AG04449 (cell line): ENCODE data around the gene PPP1R2B.
"Not testable (repeated sequence)": the region's sequence is repeated elsewhere in the genome, so short reads cannot be mapped to it uniquely, and the experiment has no call there.

ENCODE experiments used
- CTCF ChIA-PET: fragments of 350-600 bp; formaldehyde crosslinking; extraction: SDS; loops from one replicate; lab custom pipeline; 2021; ENCODE audit warnings: antibody characterized with exemption; lab: Yijun Ruan, JAX
- POLR2A ChIA-PET: fragments of 400-600, 350-600 bp; formaldehyde crosslinking; extraction: SDS; loops from one replicate; lab custom pipeline; 2020; ENCODE audit warnings: antibody characterized with exemption, inconsistent platforms; lab: Yijun Ruan, JAX
- DNase-seq: peaks from one replicate; pipeline ENCODE4 v3.0.0-alpha.2; 2010; ENCODE audit warnings: low read depth, low spot score
- H3K4me3 ChIP-seq: 2 replicates; pipeline ENCODE4 v1.5.1; 2011; ENCODE audit warnings: low read depth, mild to moderate bottlenecking, control low read depth, low read length
- TF ChIP-seq, protein P1 (sequence below): IDR thresholded peaks from one replicate; pipeline ENCODE4 v1.5.1; 2011; ENCODE audit warnings: mild to moderate bottlenecking, moderate library complexity, low read length, control low read depth, inconsistent platforms; ENCODE audit not compliant: insufficient read depth; ENCODE audit errors: missing control alignments

The PPP1R2B gene

DNA sequence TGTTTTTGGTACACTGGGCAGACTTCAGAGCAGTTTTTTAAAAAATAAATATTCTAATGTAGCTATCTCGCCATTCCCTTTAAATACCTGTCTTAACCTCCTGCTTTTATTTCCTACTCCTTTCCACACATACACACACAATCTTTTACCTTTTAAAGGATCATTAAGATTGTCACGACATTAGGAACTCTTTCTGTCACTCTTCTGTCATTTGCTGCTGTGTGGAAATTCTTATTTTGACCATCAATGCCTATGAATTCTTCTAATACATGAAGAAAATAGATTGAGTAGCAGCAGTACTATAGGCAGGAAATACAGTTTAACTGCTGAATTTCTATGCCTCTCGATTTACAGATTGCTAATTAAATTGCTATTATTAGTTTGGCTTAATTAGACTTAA, 1.8 kb downstream of the PPP1R2B start:
- ChIA-PET CTCF (interaction anchor here (1.7 kb wide), 1 partner anchor 279 kb away, joined by 3 read pairs; no protein-coding TSS in a partner anchor), POLR2A (no interaction called here)
- no peak overlapping the region for H3K4me3 ChIP-seq
- DNase-seq = no peak
- TF ChIP-seq, protein P1, sequence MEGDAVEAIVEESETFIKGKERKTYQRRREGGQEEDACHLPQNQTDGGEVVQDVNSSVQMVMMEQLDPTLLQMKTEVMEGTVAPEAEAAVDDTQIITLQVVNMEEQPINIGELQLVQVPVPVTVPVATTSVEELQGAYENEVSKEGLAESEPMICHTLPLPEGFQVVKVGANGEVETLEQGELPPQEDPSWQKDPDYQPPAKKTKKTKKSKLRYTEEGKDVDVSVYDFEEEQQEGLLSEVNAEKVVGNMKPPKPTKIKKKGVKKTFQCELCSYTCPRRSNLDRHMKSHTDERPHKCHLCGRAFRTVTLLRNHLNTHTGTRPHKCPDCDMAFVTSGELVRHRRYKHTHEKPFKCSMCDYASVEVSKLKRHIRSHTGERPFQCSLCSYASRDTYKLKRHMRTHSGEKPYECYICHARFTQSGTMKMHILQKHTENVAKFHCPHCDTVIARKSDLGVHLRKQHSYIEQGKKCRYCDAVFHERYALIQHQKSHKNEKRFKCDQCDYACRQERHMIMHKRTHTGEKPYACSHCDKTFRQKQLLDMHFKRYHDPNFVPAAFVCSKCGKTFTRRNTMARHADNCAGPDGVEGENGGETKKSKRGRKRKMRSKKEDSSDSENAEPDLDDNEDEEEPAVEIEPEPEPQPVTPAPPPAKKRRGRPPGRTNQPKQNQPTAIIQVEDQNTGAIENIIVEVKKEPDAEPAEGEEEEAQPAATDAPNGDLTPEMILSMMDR = no peak

DNA sequence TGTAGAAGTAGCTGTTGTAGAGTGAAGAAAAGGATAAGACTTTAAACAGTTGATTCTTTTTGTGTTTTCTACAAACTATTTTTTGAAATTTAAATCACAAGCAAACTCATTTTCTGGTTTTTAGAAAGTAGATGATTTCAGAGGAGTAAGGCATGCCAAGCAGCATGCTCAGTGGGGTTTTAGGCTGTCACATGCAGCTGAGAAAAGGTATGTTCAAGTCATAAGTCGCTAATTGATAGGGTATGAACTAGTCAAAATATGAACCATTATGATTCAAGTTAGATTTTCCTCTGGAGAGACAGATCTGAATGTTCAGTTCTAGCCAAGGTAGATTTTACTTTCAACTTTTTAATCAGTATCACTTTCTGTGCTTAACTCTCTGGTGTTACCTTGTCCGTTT, 3.0 kb downstream of the PPP1R2B start:
- CTCF ChIA-PET, DNase-seq, POLR2A ChIA-PET: not testable (repeated sequence)

GRCh38 chr5:156865427-156865826, 15.3 kb downstream of the PPP1R2B start:
- ChIA-PET CTCF (no interaction called here), POLR2A (no interaction called here)
- TF ChIP-seq, protein P1 = no peak
- H3K4me3 ChIP-seq = no peak overlapping the region
- no peak for DNase-seq

More for the DNA sequence above, 3.0 kb downstream of the PPP1R2B start:
- H3K4me3 ChIP-seq = not testable (repeated sequence)

DNA sequence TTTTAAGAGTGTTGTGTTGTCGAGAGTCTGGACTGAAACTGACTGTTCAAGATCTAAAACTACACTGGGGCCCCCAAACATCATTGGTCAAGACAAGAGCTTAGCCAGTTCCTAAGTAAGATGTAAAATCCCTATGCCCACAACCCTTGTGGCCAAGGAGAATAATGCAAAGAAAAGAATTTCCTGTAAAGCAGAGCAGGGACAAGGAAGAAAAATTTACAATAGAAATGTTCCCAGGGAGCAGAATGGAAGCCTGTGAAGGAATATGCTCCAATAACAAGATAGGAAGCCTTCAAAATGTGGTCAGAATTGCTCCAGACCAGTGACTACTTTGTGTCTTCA, 20.4 kb downstream of the PPP1R2B start:
- TF ChIP-seq, protein P1 = no peak
- ChIA-PET CTCF (no interaction called here), POLR2A (no interaction called here)
- H3K4me3 ChIP-seq = no peak overlapping the region
- DNase-seq = no peak

DNA sequence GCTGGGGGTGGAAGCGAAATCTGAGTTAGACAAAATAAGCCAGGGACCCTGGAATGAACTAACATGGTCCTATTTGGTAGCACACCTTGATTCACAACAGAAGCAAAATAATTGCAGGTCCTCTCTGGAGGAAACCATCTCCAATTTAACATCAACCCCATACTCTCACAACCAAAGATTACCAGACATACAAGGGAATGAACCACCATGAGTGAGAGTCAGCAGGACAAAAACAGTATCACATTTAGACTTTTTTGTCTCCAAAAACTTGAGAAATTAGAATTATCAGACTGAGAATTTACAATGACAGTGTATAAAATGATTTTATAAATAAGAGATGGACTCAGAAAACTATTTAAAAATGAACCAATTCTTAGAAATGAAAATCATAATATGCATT, 21.1 kb downstream of the PPP1R2B start:
- no peak for DNase-seq
- TF ChIP-seq, protein P1 = no peak
- POLR2A ChIA-PET = no interaction called here
- H3K4me3 ChIP-seq = no peak overlapping the region
- CTCF ChIA-PET = no interaction called here

- CTCF ChIA-PET = no interaction called here
- H3K4me3 ChIP-seq = no peak overlapping the region
- TF ChIP-seq, protein P1 = no peak
- POLR2A ChIA-PET = no interaction called here
- DNase-seq = no peak
Measured at GRCh38 chr5:156879665-156880285, 29.7 kb downstream of the PPP1R2B start.

- ChIA-PET CTCF (no interaction called here), POLR2A (no interaction called here)
- H3K4me3 ChIP-seq = no peak overlapping the region
- TF ChIP-seq, protein P1 = no peak
- no peak for DNase-seq
Measured at GRCh38 chr5:156883316-156883875, 33.3 kb downstream of the PPP1R2B start.
